ENCODE measurements around the gene CD300LB.
"Not testable (repeated sequence)": the region's sequence is repeated elsewhere in the genome, so short reads cannot be mapped to it uniquely, and the experiment has no call there.

Gene CD300LB

GRCh38 chr17:74488276-74488675 lies 43.0 kb downstream of the CD300LB start:
- not testable (repeated sequence) for DNase-seq

GRCh38 chr17:74485841-74486240 lies 45.4 kb downstream of the CD300LB start:
- no peak for DNase-seq

GRCh38 chr17:74485022-74485743 lies 46.1 kb downstream of the CD300LB start:
- DNase-seq, result no peak

- no peak for DNase-seq
Observed at GRCh38 chr17:74484066-74484465, 47.2 kb downstream of the CD300LB start.

- DNase-seq, result no peak
Observed at GRCh38 chr17:74481621-74482020, 49.7 kb downstream of the CD300LB start.

GRCh38 chr17:74480290-74480689 lies 51.0 kb downstream of the CD300LB start:
- DNase-seq, result no peak

- DNase-seq, result no peak
Observed at GRCh38 chr17:74478420-74479100, 52.7 kb downstream of the CD300LB start.

GRCh38 chr17:74477411-74477810 lies 53.9 kb downstream of the CD300LB start:
- no peak for DNase-seq

- no peak for DNase-seq
Observed at GRCh38 chr17:74475189-74475588, 56.1 kb downstream of the CD300LB start.

- no peak for DNase-seq
Observed at GRCh38 chr17:74474043-74474792, 57.1 kb downstream of the CD300LB start.

- DNase-seq, result no peak
Observed at GRCh38 chr17:74473294-74473693, 58.0 kb downstream of the CD300LB start.

GRCh38 chr17:74472890-74473289 lies 58.4 kb downstream of the CD300LB start:
- no peak for DNase-seq

- DNase-seq, result no peak
Observed at GRCh38 chr17:74471341-74471740, 59.9 kb downstream of the CD300LB start.

Data from NCI-H1105 (cell line).